RWPE1 (cell line): ENCODE data around the gene INPP5K.

Source experiments
- CTCF ChIA-PET: fragments of 350-600 bp; sonication (Branson Sonifier 250); formaldehyde crosslinking; extraction: SDS; loops from one replicate; lab custom pipeline; 2021; lab: Yijun Ruan, JAX
- POLR2A ChIA-PET: fragments of 400-600 bp; formaldehyde crosslinking; extraction: SDS; loops from one replicate; lab custom pipeline; 2020; ENCODE audit warnings: antibody characterized with exemption; ENCODE audit not compliant: low non-redundant PET; lab: Yijun Ruan, JAX
- DNase-seq: peaks from one replicate; pipeline ENCODE4 v3.0.0; 2012; ENCODE audit warnings: low spot score
- H3K27ac ChIP-seq: fragments of 450-650 bp; 2 replicates; pipeline ENCODE4 v1.5.1; 2017
- CTCF ChIP-seq: fragments of 450-650 bp; conservative IDR thresholded peaks from 2 replicates; pipeline ENCODE4 v1.5.1; 2017; ENCODE audit warnings: low read depth, mild to moderate bottlenecking

Gene INPP5K

GRCh38 chr17:1495265-1495989, 21.0 kb downstream of the INPP5K start:
- DNase-seq, result no peak
- POLR2A ChIA-PET, result no interaction called here
- no peak for TF ChIP-seq CTCF
- peak overlapping the region; percentile 80 for H3K27ac ChIP-seq
- CTCF ChIA-PET, result interaction anchor here (0.7 to 0.8 kb wide), 2 partner anchors 20 to 41 kb away, joined by 3 read pairs; no protein-coding TSS in a partner anchor

GRCh38 chr17:1494736-1495253, 21.6 kb downstream of the INPP5K start:
- ChIA-PET CTCF (interaction anchor here (0.6 to 0.7 kb wide), 2 partner anchors 40 to 133 kb away, joined by 3 to 5 read pairs; no protein-coding TSS in a partner anchor), POLR2A (no interaction called here)
- TF ChIP-seq CTCF, result no peak
- H3K27ac ChIP-seq, result peak overlapping the region; percentile 80
- DNase-seq, result no peak

GRCh38 chr17:1494203-1494602, 22.2 kb downstream of the INPP5K start:
- no peak for DNase-seq
- POLR2A ChIA-PET, result no interaction called here
- H3K27ac ChIP-seq, result peak overlapping the region; percentile 80
- no peak for TF ChIP-seq CTCF
- CTCF ChIA-PET, result interaction anchor here (0.6 kb wide), 1 partner anchor 133 kb away, joined by 5 read pairs; no protein-coding TSS in a partner anchor

- no peak for DNase-seq
- CTCF ChIA-PET, result interaction anchor here (1.5 kb wide), 1 partner anchor 22 kb away, joined by 6 read pairs; no protein-coding TSS in a partner anchor
- H3K27ac ChIP-seq, result peak overlapping the region; percentile 97
- no peak for TF ChIP-seq CTCF
- POLR2A ChIA-PET, result no interaction called here
Observed at GRCh38 chr17:1493291-1493980, 23.0 kb downstream of the INPP5K start.

- H3K27ac ChIP-seq, result peak within 1 kb of the TSS; percentile 97
- CTCF ChIA-PET, result interaction anchor here (1.5 kb wide), 1 partner anchor 23 kb away, joined by 6 read pairs; no protein-coding TSS in a partner anchor
- DNase-seq, result no peak
- no peak for TF ChIP-seq CTCF
- POLR2A ChIA-PET, result interaction anchor here (0.7 kb wide), 1 partner anchor 10 kb away, joined by 3 read pairs; no protein-coding TSS in a partner anchor
Observed at GRCh38 chr17:1492249-1493206, 23.9 kb downstream of the INPP5K start, which contains the start of gene MYO1C. Gene MYO1C, minus strand, starts transcription at chr17:1492686. Its CDS starts 199 bp downstream, at chr17:1492487.
